Superior temporal gyrus (tissue), 1 donor: ENCODE measurements around the gene OBP2A.
"Not testable (repeated sequence)": the region's sequence is repeated elsewhere in the genome, so short reads cannot be mapped to it uniquely, and the experiment has no call there.

Experiments
- DNase-seq: peaks from one replicate; pipeline ENCODE4 v3.0.0-alpha.2; 2016; ENCODE audit errors: extremely low spot score

Gene OBP2A

DNA sequence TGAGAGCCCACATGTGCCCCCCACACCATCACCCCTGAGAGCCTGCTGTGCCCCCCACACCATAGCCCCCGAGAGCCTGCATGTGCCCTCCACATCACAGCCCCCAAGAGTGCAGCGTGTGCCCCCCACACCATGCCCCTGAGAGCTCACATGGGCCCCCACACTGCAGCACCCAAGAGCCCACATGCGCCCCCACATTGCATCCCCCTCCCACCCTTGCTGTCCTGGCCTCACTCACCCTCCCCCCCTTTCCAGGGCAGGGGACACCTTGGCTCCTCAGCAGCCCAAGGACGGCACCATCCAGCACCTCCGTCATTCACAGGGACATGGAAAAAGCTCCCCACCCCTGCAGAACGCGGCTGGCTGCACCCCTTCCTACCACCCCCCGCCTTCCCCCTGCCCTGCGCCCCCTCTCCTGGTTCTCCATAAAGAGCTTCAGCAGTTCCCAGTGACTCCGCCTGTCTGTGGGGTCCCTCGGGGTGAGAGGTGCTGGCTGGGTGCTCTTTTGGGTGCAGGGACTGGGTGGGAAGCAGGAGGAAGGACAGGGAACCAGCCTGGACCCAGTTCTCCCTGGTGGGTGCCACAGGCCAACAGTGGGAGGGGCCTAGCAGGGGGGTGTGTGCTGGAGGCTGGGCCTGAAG is 19.7 kb upstream of the OBP2A start:
- DNase-seq = no peak

- DNase-seq = no peak
Observed at GRCh38 chr9:135526730-135527571, 19.0 kb upstream of the OBP2A start.

DNA sequence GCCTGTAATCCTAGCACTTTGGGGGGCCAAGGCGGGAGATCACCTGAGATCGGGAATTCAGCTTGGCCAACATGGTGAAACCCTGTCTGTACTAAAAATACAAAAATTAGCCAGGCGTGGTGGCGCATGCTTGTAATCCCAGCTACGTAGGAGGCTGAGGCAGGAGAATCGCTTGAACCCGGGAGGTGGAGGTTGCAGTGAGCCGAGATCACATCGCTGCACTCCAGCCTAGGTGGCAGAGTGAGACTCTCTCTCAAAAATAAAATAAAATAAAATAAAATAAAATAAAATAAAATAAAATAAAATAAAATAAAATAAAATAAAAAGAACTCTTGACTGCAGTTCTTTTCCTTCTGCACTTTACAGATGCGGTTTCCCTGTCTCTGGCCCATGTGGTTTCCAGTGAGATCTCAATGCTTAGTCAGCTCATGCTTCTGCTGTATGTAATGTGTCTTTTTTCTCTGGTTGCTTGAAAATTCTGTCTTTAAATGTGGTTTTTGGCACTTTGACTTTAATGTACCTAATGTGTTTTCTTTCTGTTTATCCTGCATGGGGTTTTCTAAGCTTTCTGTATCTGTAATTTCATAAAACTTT is 17.0 kb upstream of the OBP2A start:
- not testable (repeated sequence) for DNase-seq

- DNase-seq = no peak
Observed at GRCh38 chr9:135530146-135530545, 15.8 kb upstream of the OBP2A start.

- no peak for DNase-seq
Observed at GRCh38 chr9:135531096-135531495, 14.8 kb upstream of the OBP2A start.

GRCh38 chr9:135533113-135533512 is 12.8 kb upstream of the OBP2A start:
- no peak for DNase-seq

DNA sequence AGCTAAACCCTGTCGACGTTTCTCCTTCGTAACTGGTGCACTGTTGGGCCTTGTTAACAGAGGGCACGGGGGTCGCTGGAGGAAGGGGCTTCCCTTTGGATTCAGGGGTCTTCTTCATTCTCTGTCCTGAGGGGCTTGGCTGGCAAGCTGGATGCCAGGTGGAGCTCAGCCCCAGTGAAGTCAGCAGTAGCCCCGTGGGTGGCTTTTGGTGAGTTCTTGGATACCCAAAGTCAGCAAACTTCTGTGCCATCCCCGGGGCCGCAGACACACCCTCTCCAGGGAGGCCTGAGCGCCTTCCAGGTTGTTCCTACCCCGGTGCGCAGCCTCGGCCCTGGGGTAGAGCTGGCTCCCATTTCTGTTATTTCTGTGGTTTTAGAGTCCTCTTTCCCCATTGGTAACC is 12.3 kb upstream of the OBP2A start:
- no peak for DNase-seq

DNA sequence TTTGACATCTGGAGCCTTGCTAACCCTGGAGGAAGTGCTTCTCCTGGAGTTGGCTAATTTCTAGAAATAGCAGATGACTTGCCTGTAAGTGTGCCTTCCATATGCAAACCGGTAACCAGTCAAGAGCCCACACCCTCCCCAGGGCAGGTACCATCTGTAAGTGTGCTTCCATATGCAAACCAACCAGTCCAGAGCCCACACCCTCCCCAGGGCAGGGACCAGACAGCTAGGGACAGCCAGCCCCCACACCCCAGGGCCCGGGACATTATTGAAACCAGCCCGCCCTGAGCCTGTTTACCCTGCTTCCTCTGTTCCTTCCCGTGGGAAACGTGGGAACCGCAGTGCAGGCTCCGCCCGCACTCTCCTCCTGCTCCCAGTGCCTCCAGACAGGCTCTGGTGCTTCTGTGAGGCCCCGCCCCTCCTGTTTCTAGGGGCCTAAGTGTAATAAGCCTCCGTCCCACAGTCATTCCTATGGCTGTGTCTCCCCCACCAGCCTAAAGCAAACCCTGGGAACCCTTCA is 11.7 kb upstream of the OBP2A start:
- DNase-seq = not testable (repeated sequence)

DNA sequence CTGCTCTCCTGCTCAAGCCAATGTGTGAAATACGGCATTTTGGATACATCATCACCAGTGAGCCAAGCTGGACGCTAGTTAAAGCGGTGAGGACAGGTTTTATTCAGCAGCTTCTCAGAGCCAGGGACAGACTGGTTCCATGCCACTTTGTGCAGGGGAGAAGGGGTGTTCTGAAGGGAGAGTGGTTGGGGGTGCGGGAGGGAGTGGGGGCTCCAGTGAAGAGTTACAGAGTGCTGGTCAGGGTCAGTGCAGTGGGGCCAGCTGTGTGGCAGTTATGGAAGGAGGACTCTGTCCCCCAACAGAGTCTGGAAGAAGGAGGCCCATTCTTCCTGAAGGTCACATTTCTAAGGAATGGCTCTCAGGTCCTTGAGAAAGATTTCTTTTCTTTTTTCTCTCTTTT is 11.1 kb upstream of the OBP2A start:
- not testable (repeated sequence) for DNase-seq

- not testable (repeated sequence) for DNase-seq
Observed at GRCh38 chr9:135535631-135536030, 10.3 kb upstream of the OBP2A start.

DNA sequence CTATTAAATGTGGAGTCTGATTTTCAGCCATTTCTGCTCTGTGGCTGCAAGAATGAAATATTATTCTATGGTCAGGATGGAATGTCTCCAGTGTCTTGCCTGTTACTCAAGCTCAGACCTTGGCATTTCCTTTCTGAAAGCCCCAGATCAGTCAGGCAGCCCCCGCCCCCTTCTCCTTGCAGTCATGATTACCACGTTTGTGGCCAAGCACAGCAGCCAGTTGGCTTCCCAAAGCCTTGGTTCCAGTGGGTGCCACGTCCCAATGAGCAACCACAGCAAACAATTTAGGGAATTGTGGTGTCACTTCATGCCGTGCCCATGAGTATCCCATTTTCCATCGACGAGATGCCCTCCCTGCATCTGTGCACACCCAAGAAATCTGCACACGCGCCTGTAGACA is 9.7 kb upstream of the OBP2A start:
- no peak for DNase-seq

- not testable (repeated sequence) for DNase-seq
Observed at GRCh38 chr9:135543262-135543894, 2.5 kb upstream of the OBP2A start.

- no peak for DNase-seq
Observed at GRCh38 chr9:135544981-135545635, 818 bp upstream of the OBP2A start.

DNA sequence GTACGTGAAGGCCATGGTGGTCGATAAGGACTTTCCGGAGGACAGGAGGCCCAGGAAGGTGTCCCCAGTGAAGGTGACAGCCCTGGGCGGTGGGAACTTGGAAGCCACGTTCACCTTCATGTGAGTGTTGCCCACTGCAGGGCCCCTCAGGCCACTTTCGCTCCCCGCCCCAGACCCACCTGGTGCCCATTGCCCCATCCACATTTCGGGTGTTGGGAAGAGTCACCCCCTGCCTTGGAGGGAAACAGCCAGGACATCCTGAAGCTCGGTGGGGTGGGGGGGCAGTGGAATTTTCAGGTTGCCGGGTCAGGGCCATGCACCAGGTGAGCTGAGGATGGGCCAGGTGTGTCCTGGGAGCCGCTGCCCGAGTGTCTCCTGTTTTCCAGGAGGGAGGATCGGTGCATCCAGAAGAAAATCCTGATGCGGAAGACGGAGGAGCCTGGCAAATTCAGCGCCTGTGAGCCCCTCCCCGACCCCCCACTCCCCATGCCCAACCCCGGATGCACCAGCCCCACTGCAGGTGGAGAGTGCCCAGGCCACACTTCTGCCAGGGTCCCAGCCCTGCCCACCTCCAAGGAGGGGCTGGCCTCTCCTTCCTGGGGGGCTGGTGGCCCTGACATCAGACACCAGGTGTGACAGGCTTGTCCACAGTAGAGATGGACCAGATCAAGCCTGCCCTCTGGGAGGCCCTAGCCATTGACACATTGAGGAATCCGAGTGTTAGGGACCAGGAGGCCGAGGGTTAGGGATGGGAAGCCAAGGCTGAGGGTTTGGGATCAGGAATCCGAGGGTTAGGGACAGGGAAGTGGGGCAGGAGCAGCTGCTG is 1.1 kb downstream of the OBP2A start:
- not testable (repeated sequence) for DNase-seq

DNA sequence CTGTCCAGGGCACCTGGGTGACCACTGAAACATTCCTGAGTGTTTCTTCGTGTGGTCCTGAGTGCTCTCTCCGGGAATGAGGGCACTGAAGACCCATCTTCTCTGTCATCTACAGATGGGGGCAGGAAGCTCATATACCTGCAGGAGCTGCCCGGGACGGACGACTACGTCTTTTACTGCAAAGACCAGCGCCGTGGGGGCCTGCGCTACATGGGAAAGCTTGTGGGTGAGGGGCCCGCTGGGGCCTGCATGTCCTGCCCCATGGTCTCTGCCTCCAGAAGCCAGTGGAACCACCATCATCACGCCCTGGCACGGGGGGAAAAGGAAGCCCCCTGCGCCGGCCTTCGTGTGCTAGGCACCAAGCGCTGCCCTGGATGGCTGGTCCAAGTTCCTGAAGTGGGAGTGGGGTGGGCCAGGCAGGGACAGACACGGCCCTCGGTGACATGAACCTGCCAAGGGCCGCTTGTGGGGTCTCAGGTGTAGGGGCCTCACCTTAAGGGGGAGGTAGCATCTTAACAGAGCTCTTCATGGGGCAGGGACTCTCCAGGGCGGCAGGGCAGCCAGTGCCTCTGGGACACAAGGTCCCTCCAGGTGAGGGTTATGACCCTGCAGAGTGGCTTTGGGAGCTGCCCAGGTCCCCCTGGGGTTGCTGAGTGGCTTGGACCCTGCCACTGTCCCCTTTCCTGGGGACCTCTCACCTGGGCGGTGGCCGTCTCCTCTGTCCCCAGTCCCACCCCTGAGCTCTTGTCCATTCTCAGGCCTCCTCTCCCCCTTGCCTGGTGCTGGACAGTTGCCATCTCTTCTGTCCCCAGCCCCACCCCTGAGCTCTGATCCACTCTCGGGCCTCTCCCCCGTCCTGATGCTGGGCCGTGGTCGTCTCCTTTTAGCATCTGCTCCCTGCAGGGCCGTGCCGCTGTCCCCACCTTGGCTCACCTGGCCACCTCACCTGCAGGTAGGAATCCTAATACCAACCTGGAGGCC is 2.1 kb downstream of the OBP2A start:
- DNase-seq = no peak

DNA sequence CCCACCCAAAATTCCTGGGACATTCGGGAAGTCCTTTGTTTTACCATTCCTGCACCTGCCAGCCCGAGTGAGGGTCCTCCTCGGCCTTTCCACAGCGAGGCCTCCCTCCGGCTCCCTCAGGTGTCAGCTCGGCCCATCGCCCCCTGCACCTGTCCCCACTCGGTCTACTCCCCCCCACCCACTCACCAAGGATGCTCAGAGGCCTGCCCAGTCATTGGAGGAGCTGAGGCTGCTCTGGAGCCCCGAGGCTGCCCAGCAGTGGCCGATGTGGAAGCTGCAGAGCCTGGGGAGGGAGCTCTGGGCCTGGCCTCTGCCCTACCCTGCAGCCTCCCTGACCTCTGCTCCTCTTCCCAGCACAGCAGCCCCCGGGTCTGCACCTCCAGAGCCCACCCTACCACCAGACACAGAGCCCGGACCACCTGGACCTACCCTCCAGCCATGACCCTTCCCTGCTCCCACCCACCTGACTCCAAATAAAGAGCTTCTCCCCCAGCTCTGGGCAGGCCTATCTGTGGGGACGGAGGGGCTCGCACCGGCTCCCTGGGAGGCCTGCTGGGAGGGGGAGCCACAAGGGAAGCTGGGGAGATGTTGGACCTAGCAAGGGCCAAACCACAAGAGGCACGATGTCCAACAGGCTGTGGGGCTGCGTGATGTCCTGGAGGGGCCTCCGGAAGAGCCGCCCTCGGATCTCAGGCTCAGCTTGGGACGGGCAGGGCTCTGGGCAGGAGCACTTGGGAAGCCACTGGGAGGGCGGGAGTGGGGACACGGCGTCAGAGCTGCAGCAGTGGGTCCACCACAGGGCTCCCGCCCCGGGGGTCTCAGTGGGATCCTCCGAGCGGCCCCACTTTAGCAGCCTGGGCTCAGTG is 3.8 kb downstream of the OBP2A start:
- DNase-seq = not testable (repeated sequence)

DNA sequence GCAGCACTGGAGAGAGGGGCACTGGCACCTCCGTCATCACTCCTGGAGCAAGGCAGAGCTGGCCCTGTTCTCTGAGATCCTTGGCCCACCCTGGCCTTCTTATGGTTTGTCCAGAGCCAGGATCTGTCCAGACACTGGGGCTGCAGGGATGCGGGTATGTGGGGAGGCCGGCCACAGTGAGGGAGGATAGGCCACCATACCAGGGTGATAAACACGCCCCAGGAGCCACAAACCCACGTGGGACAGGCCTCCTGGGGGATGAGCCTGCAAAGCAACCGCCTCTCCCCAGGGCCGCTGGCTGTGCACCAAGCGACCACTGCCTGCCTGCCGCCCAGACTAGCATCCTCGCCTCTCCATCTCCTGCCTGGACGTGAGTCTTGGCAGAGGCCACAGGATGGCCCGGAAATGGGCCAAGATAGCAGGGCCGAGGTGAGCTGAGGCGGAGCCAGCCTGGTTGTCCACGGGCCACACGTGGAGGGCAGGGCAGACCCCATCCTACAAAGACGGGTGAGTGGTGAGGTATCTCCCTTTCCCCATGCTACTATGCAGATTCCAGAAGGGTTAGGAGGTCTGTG is 4.5 kb downstream of the OBP2A start:
- DNase-seq = no peak

DNA sequence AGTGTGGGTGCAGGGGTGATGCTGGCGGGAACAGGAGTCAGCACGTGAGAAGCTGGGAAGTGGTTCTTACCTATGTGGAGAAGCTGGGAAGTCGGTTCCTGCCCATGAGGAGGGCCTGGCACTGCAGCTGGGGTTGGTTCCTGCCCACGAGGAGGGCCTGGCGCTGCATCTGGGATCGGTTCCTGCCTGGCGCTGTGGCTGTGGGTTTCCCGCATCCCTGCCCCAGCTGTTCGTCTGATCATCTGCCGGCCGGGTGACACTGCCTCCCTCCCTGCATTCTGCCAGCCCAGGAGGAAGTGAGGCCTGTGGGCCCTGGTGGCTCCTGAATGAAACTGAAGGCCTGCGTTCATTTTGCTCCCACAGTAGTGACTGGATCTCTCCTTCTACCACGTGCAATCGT is 5.1 kb downstream of the OBP2A start:
- DNase-seq = no peak
